Camera-type eye (tissue), 1 donor: ENCODE measurements around the gene RXFP4. TPM values are rescaled to one million over a fixed set of nuclear protein-coding genes. Genes with fewer than 3 reads are reported as not detected.

Experiments used
- total RNA-seq: library from RNA; depleted of rRNA; stranded (reverse); fragments of >200 nt; gene quantifications from one replicate; pipeline ENCODE4 v1.2.3, GENCODE V29; 2014

RXFP4 gene, protein sequence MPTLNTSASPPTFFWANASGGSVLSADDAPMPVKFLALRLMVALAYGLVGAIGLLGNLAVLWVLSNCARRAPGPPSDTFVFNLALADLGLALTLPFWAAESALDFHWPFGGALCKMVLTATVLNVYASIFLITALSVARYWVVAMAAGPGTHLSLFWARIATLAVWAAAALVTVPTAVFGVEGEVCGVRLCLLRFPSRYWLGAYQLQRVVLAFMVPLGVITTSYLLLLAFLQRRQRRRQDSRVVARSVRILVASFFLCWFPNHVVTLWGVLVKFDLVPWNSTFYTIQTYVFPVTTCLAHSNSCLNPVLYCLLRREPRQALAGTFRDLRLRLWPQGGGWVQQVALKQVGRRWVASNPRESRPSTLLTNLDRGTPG
- total RNA-seq = not detected

DNA sequence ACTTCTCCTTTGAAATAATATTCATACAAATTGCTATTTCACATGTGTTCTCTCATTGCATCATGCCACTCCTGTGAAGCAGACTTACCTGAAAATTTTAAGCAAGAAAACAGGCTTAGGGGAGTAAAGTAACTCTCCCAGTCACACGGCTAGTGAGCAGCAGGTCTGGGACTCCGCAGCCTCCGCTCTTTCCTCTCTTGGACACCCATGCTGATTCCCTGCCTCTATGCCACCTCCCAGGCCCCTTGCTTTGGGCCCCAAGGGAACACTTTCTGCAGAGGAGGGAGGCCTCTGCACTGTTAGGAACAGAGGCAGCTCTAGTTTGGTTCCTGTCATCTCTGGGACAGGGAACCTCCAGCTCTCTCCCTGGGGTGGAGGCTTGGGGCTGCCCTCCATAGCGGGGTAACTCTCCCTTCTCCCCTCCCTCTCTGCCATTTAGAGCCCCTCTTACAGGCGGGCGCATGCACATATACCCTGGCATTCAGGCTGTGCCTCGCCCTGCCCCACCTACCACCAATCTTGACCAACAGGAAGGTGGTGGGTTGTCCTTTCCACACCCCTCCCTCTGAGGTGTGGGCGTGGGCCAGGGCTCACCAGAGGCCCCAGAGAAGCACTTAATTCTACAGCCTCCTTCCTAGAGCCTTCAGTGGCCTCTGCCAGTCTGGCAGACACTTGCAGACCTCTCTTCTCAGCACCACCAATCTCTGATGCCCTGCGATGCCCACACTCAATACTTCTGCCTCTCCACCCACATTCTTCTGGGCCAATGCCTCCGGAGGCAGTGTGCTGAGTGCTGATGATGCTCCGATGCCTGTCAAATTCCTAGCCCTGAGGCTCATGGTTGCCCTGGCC lies at the start of gene RXFP4:
TSS of gene RXFP4 (plus strand) at position 646 of the 852 bp plus-strand sequence. CDS start at position 718, 72 bp downstream.

DNA sequence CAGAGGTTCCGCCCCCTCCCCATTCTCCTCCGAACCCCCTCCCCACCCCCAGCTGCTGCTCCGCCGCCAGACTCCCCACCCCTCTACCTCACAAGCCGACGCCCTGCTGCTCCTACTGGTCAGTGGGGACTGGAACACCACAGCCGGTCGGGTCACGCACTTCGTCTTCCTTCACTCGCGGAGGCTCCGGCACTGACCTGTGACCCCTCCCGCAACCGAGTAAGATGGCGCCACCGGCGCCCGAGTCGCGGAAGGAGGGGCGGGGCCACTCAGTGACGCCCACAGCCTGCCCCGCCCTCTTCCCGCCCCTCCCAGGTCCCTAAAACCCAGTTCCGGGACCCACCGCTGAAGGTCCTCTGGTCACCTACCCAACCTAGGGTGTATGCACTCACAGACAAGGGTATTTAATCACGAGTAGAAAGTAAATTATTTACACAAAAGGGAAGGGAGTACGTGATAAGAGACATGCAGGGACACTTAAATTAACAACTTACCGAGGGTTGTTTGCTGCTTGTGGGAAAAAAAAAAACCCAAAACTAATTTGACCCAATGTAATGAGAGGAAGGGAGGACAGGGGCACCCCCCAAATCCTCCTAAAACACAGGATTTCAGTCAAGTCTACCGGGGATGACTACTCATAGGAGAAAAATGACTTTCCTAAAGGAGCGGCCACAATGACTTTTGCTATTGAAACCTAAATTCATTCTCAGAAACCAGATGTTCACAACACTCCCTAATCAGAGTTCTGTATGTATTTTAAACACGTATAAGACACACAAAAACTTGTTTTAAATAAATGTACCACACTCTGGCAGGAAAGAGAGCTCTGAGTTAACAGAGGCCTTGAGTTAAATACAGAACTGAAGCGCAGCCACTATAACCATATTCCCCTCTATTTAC lies 30.0 kb upstream of the RXFP4 start, which contains the start of gene RIT1:
TSS of gene RIT1 (minus strand) at position 194 of the 900 bp plus-strand sequence. CDS start 588 bp downstream, outside the sequence.

DNA sequence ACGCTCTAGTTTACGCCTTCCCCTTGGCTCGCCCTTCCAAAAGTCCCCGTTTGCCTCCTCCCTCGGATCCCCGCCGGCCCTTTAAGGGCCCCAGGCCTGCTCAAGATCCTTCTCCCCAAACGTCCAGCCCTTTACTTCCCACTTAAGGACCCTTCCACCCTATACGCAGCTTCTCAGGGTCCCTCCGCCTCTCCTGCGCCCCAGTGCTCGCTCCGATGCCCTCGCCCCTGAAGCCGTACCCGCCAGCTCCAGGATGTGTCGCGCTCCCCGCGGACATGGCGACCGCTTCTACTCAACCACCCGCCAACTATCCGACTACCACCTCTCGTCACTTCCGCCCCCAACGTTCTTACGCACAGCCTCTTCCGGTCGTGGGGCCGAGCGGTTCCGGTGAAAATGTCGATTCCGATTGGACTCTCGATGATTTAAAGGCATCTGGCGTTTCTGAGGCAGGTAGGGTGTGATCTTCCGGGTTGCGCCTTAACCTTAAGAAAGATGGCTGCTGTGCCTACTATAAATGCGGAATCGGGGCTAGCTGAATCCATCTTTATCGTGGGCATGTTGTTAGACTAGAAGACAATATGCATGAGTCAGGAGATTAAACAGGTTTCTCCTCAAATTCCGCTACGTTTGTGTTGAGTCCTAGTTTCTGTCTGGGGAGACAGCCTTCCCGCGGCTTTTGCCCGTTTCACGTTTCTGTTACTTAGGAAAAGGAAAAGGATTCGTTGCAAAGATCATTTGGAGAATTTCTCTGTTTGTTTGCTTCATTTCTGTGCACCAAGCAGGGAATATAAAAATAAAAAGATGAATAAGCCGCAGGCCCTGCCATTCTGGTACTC lies 7.1 kb upstream of the RXFP4 start, which contains the start of gene KHDC4:
TSS of gene KHDC4 (minus strand) at position 317 of the 839 bp plus-strand sequence. CDS start at position 277, 40 bp downstream.

DNA sequence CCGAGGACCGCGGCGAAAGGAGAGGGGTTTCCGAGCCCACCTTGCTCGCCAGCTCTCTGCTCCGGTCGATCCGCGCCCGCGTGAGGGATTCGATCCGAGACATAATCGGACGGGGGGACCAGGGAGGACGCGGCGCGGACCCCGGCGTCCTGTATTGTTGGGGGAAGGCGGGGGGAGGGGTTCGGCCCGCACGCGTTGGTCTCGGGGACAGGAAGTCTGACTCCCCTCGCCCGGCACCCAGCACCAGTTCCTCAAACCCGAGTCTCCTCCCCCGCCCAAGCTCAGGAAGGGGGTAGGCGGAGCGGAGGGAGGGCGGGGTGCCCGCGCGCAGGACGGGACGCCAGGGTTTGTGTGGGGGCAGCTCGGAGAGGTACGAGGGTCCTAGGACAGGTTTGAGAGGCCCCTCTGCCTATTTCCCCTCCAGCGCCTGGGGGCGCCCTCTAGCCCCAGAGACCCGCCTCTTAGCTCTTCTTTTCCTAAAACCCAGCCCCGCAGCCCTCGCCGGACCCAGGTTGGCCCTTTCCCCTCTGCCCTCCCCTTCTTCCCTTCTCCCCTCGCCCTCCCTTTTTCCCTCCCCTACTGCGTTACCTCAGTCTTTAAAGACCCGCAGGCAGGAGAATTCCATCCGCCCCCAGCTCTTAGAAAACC lies 37.0 kb downstream of the RXFP4 start, which contains the start of gene ARHGEF2:
TSS of gene ARHGEF2 (minus strand) at position 223 of the 648 bp plus-strand sequence. CDS start at position 103, 120 bp downstream.

Other genes with a start within 250 kb of the RXFP4 start
- gene GON4L, start 84.4 kb upstream of the RXFP4 start, total RNA-seq = 66.4 TPM
- gene SYT11, start 82.1 kb upstream of the RXFP4 start, total RNA-seq = 134 TPM
- 54.2 TPM for gene RIT1, start 30.3 kb upstream of the RXFP4 start, total RNA-seq
- gene KHDC4, start 7.2 kb upstream of the RXFP4 start, total RNA-seq = 71.8 TPM
- gene ARHGEF2, start 36.9 kb downstream of the RXFP4 start, total RNA-seq = 97.5 TPM
- 312 TPM for gene SSR2, start 79.3 kb downstream of the RXFP4 start, total RNA-seq
- 24.2 TPM for gene UBQLN4, start 112.2 kb downstream of the RXFP4 start, total RNA-seq
- gene LAMTOR2, start 113.1 kb downstream of the RXFP4 start, total RNA-seq = 30.1 TPM
- 3.6 TPM for gene RAB25, start 119.5 kb downstream of the RXFP4 start, total RNA-seq
- gene MEX3A, start 140.8 kb downstream of the RXFP4 start, total RNA-seq = 37.0 TPM
- gene LMNA, start 173.1 kb downstream of the RXFP4 start, total RNA-seq = 201 TPM
- 12.1 TPM for gene SEMA4A, start 211.9 kb downstream of the RXFP4 start, total RNA-seq